Endometrial microvascular endothelial cells (primary cell): Measurements from ENCODE around the gene TNFAIP8. TPM values are rescaled to one million over a fixed set of nuclear protein-coding genes. Genes with fewer than 3 reads are reported as not detected.

Source experiments
- in situ Hi-C: cut with HindIII; loops from 2 replicates; pipeline ENCODE4 v1.10.0; 2017; ENCODE audit warnings: low sequenced_read_pairs, low pct_unique_long_range_greater_than_20kb; ENCODE audit errors: inconsistent ontology term
- total RNA-seq: library from RNA; depleted of rRNA; stranded (reverse); fragments of >200 nt; gene quantifications from one replicate; pipeline ENCODE4 v1.2.3, GENCODE V29; 2015; ENCODE audit errors: inconsistent ontology term

Gene TNFAIP8
- 6.9 TPM for total RNA-seq

- in situ Hi-C loops = no loop called here
Observed at GRCh38 chr5:119355685-119356611, at the start of gene TNFAIP8. TSS of gene TNFAIP8 (plus strand) at chr5:119356019. CDS start at chr5:119356091, 72 bp downstream.

GRCh38 chr5:119307170-119307569, 48.6 kb upstream of the TNFAIP8 start:
- in situ Hi-C loops = no loop called here

- in situ Hi-C loops = no loop called here
Observed at GRCh38 chr5:119309326-119309725, 46.5 kb upstream of the TNFAIP8 start.

GRCh38 chr5:119311688-119312087, 44.1 kb upstream of the TNFAIP8 start:
- in situ Hi-C loops = no loop called here

GRCh38 chr5:119312403-119312802, 43.4 kb upstream of the TNFAIP8 start:
- in situ Hi-C loops = no loop called here

GRCh38 chr5:119313197-119313596, 42.6 kb upstream of the TNFAIP8 start:
- in situ Hi-C loops = no loop called here

- in situ Hi-C loops = no loop called here
Observed at GRCh38 chr5:119313658-119314605, 41.9 kb upstream of the TNFAIP8 start.

GRCh38 chr5:119315516-119315949, 40.3 kb upstream of the TNFAIP8 start:
- in situ Hi-C loops = no loop called here

- in situ Hi-C loops = no loop called here
Observed at GRCh38 chr5:119316086-119316485, 39.7 kb upstream of the TNFAIP8 start.

- in situ Hi-C loops = no loop called here
Observed at GRCh38 chr5:119316906-119317305, 38.9 kb upstream of the TNFAIP8 start.

GRCh38 chr5:119318256-119318894, 37.4 kb upstream of the TNFAIP8 start:
- in situ Hi-C loops = no loop called here

GRCh38 chr5:119319401-119319800, 36.4 kb upstream of the TNFAIP8 start:
- in situ Hi-C loops = no loop called here

GRCh38 chr5:119319890-119320289, 35.9 kb upstream of the TNFAIP8 start:
- in situ Hi-C loops = no loop called here

- in situ Hi-C loops = no loop called here
Observed at GRCh38 chr5:119321569-119322311, 34.1 kb upstream of the TNFAIP8 start.

GRCh38 chr5:119322312-119322947, 33.4 kb upstream of the TNFAIP8 start:
- in situ Hi-C loops = no loop called here

GRCh38 chr5:119322948-119323537, 32.8 kb upstream of the TNFAIP8 start:
- in situ Hi-C loops = no loop called here

- in situ Hi-C loops = no loop called here
Observed at GRCh38 chr5:119323601-119324000, 32.2 kb upstream of the TNFAIP8 start.

- in situ Hi-C loops = no loop called here
Observed at GRCh38 chr5:119324842-119325241, 31.0 kb upstream of the TNFAIP8 start.
